ENCODE data around the gene ADCK2.

DNA sequence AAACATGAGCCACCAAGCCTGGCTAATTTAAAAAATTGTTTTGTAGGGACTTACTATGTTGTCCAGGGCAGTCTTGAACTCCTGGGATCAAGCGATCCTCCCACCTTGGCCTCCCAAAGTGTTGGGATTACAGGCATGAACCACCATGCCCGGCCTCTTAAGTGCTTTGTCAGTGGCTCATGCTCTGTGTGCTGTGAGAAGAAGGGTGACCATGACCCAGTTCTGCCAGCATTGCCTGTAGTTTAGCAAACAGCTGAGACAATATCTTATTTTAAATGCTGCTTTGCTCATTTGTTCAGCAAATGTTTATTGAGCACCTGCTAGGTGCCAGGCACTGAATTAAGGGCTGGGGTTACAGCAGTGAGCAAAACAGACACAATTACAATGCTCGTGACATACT lies 9.0 kb downstream of the ADCK2 start:
- TF ChIP-seq POLR2A (IDR thresholded peaks at IDR 0.05) = no peak
- TF ChIP-seq, protein P1, sequence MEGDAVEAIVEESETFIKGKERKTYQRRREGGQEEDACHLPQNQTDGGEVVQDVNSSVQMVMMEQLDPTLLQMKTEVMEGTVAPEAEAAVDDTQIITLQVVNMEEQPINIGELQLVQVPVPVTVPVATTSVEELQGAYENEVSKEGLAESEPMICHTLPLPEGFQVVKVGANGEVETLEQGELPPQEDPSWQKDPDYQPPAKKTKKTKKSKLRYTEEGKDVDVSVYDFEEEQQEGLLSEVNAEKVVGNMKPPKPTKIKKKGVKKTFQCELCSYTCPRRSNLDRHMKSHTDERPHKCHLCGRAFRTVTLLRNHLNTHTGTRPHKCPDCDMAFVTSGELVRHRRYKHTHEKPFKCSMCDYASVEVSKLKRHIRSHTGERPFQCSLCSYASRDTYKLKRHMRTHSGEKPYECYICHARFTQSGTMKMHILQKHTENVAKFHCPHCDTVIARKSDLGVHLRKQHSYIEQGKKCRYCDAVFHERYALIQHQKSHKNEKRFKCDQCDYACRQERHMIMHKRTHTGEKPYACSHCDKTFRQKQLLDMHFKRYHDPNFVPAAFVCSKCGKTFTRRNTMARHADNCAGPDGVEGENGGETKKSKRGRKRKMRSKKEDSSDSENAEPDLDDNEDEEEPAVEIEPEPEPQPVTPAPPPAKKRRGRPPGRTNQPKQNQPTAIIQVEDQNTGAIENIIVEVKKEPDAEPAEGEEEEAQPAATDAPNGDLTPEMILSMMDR (IDR thresholded peaks at IDR 0.05 in 4 of 5, conservative IDR thresholded peaks at IDR 0.05 in 1 of 5) = no peak
